Esophagus muscularis mucosa (tissue), 4 donors: ENCODE measurements around the gene DOK6. TPM values are rescaled to one million over a fixed set of nuclear protein-coding genes. Genes with fewer than 3 reads are reported as not detected.

Source experiments
- DNase-seq: peaks from one replicate; pipeline ENCODE4 v3.0.0-alpha.2; 2017; ENCODE audit errors: extremely low spot score
- H3K27ac ChIP-seq, 4 donors: fragments of 200-600 bp; sonication (generic); replicated peaks in 1 of 4; 1 replicate in 3 of 4; 2 replicates in 1 of 4; pipeline ENCODE4 v1.5.1; 2016 to 2019; ENCODE audit warnings: mild to moderate bottlenecking in 1 of 4
- H3K27me3 ChIP-seq, 4 donors: fragments of 200-600 bp; sonication (generic); one replicate each; pipeline versions ENCODE4 v1.5.1 to v1.6.0; 2016 to 2019
- H3K36me3 ChIP-seq, 4 donors: fragments of 200-600 bp; sonication (generic); one replicate each; pipeline ENCODE4 v1.5.1; 2016 to 2019
- H3K4me1 ChIP-seq, 4 donors: fragments of 200-600 bp; sonication (generic); one replicate each; pipeline ENCODE4 v1.5.1; 2016 to 2019
- H3K4me3 ChIP-seq, 4 donors: fragments of 200-600 bp; sonication (generic); 1 replicate in 2 of 4; 2 replicates in 2 of 4; pipeline ENCODE4 v1.5.1; 2016 to 2019; ENCODE audit warnings: mild to moderate bottlenecking in 4 of 4, moderate library complexity in 1 of 4
- H3K9me3 ChIP-seq, 4 donors: fragments of 200-600 bp; sonication (generic); 1 replicate in 3 of 4; 2 replicates in 1 of 4; pipeline ENCODE4 v1.5.1; 2016 to 2019
- CTCF ChIP-seq, 3 experiments: fragments of 200-600 bp in 2 of 3; fragments of 450-650 bp in 1 of 3; sonication (generic) in 2 of 3; IDR thresholded peaks; one replicate each; pipeline ENCODE4 v1.5.1; 2017 to 2019; ENCODE audit warnings: antibody characterized with exemption in 3 of 3, mild to moderate bottlenecking in 2 of 3, moderate library complexity in 1 of 3
- EP300 ChIP-seq: sonication (generic); formaldehyde crosslinking; IDR thresholded peaks from one replicate; pipeline ENCODE4 v1.6.1; 2017; ENCODE audit warnings: antibody characterized with exemption
- POLR2A ChIP-seq: fragments of 450-650 bp; IDR thresholded peaks from one replicate; pipeline ENCODE4 v1.6.1; 2017; ENCODE audit warnings: antibody characterized with exemption, moderate library complexity, mild to moderate bottlenecking, low read depth
- POLR2AphosphoS5 ChIP-seq, 2 donors: sonication (generic); formaldehyde crosslinking; IDR thresholded peaks; one replicate each; pipeline ENCODE4 v1.6.1; 2017; ENCODE audit warnings: antibody characterized with exemption in 2 of 2
- WGBS: methylation state at CpG from one replicate; pipeline ENCODE4 v1.1.5; 2018; 5-methylcytosine and 5-hydroxymethylcytosine counted together
- intact Hi-C: fragments of 100-400 bp; cut with DNase I; formaldehyde crosslinking; loops from one replicate; pipeline ENCODE4 v1.15.1; 2023
- total RNA-seq, 4 donors: library from RNA; depleted of rRNA; stranded (reverse); fragments of >200 nt; gene quantifications; one replicate each; pipeline versions ENCODE4 v1.1.0 to v1.2.1, GENCODE V29; 2016

DOK6 gene
- total RNA-seq, 4 donors from 2014 or later: 0.83 to 4.1 (median 1.9) TPM

DNA sequence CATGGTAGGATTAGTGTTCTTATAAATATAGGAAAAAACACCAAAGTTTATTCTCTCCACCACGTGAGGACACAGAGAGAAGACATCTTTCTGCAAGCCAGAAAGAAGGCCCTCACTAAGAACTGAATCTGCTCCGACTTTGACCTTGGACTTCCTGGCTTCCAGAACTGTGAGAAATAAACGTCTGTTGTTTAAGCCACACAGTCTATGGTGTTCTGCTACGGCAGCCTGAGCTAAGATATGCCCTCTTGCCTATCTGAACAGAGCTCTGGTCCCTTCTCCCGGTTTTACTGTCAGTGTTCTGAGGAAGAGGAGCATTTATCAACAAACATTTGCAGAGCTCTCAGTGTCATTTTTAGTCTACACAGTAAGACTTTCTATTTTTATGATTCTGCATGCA is 131.3 kb downstream of the DOK6 start:
- Histone ChIP-seq H3K27ac (no peak overlapping the region), H3K4me1 (no peaks in the 10 kb centered on the region), H3K9me3 (no peaks in the 10 kb centered on the region), H3K4me3 (no peak overlapping the region), H3K27me3 (no peaks in the 10 kb centered on the region), H3K36me3 (no peaks in the 10 kb centered on the region)
- WGBS: 76% methylated on average over 5 of the region's 5 CpGs
- no peak for DNase-seq
- TF ChIP-seq CTCF (IDR thresholded peaks at IDR 0.05): no peak
- no peak for TF ChIP-seq POLR2A
- TF ChIP-seq POLR2AphosphoS5 (IDR thresholded peaks at IDR 0.05): no peak
- TF ChIP-seq EP300: no peak
- intact Hi-C loops: no loop called here

DNA sequence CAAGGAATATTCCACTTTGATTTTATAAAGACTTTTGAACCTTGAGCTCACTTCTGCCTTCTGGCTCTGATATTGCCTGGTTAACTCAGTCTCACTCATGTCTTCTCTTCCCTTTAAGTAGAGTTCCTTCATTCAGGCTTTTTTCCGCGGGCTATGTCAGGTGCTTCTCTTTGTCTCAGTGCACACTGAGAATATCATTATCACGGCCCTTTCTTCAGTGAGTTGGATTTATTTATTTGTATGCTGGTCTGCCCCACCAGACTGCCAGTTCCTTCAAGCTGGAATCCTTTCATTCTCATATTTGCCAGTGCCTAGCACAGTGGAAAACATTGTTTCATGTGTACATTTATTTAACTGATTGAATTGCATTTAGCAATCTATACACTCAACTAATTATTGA is 136.5 kb downstream of the DOK6 start:
- Histone ChIP-seq H3K36me3 (no peaks in the 10 kb centered on the region), H3K4me1 (no peaks in the 10 kb centered on the region), H3K4me3 (no peak overlapping the region), H3K27me3 (no peaks in the 10 kb centered on the region), H3K9me3 (no peaks in the 10 kb centered on the region), H3K27ac (no peak overlapping the region)
- intact Hi-C loops: no loop called here
- 95% methylated on average over 3 of the region's 3 CpGs for WGBS
- no peak for TF ChIP-seq CTCF (IDR thresholded peaks at IDR 0.05)
- TF ChIP-seq EP300: no peak
- TF ChIP-seq POLR2A: no peak
- TF ChIP-seq POLR2AphosphoS5 (IDR thresholded peaks at IDR 0.05): no peak
- DNase-seq: no peak

DNA sequence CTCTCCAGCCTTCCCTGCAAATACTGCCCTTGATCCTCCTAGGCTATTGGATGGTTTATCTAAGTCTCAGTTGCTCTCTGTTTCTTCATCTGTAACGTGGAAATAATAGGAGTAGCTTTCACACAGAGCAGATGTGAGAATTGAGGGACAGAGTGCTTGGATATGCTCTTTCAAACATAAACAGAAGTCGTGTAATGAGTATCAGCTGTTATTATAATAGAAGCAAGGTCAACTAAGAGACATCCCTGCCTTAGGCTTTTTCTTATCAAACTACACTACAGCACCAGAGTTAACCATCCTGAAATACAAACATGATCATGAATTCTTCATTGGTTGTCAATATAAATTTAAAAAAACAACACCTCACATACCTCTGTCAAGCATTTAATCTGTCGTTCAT is 138.2 kb downstream of the DOK6 start:
- Histone ChIP-seq H3K27me3 (no peaks in the 10 kb centered on the region), H3K4me1 (no peaks in the 10 kb centered on the region), H3K9me3 (no peaks in the 10 kb centered on the region), H3K4me3 (no peak overlapping the region), H3K36me3 (no peaks in the 10 kb centered on the region), H3K27ac (no peak overlapping the region)
- WGBS: 39% methylated on average over 3 of the region's 3 CpGs
- DNase-seq: no peak
- intact Hi-C loops: no loop called here
- TF ChIP-seq CTCF (IDR thresholded peaks at IDR 0.05) (no peak), POLR2AphosphoS5 (IDR thresholded peaks at IDR 0.05) (no peak), EP300 (no peak), POLR2A (no peak)

DNA sequence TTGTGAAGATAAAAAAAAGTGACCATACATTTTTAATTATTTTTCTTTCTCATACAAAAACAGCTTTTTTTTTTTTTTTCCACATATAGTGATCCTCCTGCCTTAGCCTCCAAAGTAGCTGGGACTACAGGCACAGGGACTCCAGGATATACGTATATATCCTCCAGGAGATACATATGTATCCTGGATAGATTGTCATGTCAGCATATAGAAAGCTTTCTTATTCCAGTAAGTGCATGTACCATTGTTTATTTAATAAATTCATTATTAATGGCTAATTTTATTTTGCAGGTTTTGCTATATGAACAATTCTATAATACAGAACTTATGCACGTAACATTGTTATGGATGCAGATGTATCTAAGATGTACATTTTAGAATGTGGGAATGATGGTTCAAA is 138.7 kb downstream of the DOK6 start:
- TF ChIP-seq CTCF (IDR thresholded peaks at IDR 0.05): no peak
- intact Hi-C loops: no loop called here
- 96% methylated on average over 2 of the region's 2 CpGs for WGBS

GRCh38 chr18:69556228-69556627 is 155.5 kb downstream of the DOK6 start:
- intact Hi-C loops: no loop called here
- no peaks in the 10 kb centered on the region for H3K4me1 ChIP-seq
- no peak overlapping the region for H3K4me3 ChIP-seq
- TF ChIP-seq CTCF (IDR thresholded peaks at IDR 0.05) (no peak), EP300 (no peak), POLR2AphosphoS5 (IDR thresholded peaks at IDR 0.05) (no peak)
- no peak for DNase-seq
- no peaks in the 10 kb centered on the region for H3K9me3 ChIP-seq
- no peak overlapping the region for H3K27ac ChIP-seq
- 59% methylated on average over 3 of the region's 3 CpGs for WGBS
- no peaks in the 10 kb centered on the region for H3K27me3 ChIP-seq
- H3K36me3 ChIP-seq: no peaks in the 10 kb centered on the region

More for the DNA sequence above, 138.7 kb downstream of the DOK6 start:
- Histone ChIP-seq H3K9me3 (no peaks in the 10 kb centered on the region), H3K36me3 (no peaks in the 10 kb centered on the region), H3K27me3 (no peaks in the 10 kb centered on the region), H3K27ac (no peak overlapping the region), H3K4me1 (no peaks in the 10 kb centered on the region), H3K4me3 (no peak overlapping the region)
- no peak for DNase-seq
